ENCODE results near the gene NMUR1.

GRCh38 chr2:231497651-231498050 is 32.6 kb downstream of the NMUR1 start:
- TF ChIP-seq POLR2A (IDR thresholded peaks at IDR 0.05) (no peak), CTCF (IDR thresholded peaks at IDR 0.05) (no peak)

Measured in tibial nerve (tissue), 3 donors.